Duodenal mucosa (tissue), 2 donors: ENCODE measurements around the gene NAA10.

Experiments
- H3K27ac ChIP-seq: one replicate; pipeline ENCODE4 v1.7.0; 2013; ENCODE audit warnings: low read depth, low read length
- H3K27me3 ChIP-seq, 2 donors: one replicate each; pipeline ENCODE4 v1.7.0; 2013; ENCODE audit warnings: low read length in 2 of 2, control low read depth in 1 of 2; ENCODE audit not compliant: insufficient read depth in 2 of 2, control insufficient read depth in 1 of 2
- H3K36me3 ChIP-seq, 2 donors: one replicate each; pipeline ENCODE4 v1.7.0; 2013; ENCODE audit warnings: low read length in 2 of 2, control low read depth in 1 of 2; ENCODE audit not compliant: insufficient read depth in 2 of 2, control insufficient read depth in 1 of 2
- H3K4me1 ChIP-seq, 2 donors: one replicate each; pipeline ENCODE4 v1.7.0; 2013; ENCODE audit warnings: low read length in 2 of 2, control low read depth in 1 of 2; ENCODE audit not compliant: insufficient read depth in 2 of 2, control insufficient read depth in 1 of 2
- H3K4me3 ChIP-seq, 2 donors: one replicate each; pipeline ENCODE4 v1.7.0; 2013; ENCODE audit warnings: low read length in 2 of 2, low read depth in 1 of 2
- H3K9ac ChIP-seq, 2 donors: one replicate each; pipeline ENCODE4 v1.7.0; 2013; ENCODE audit warnings: low read length in 2 of 2, low read depth in 1 of 2
- H3K9me3 ChIP-seq, 2 donors: one replicate each; pipeline ENCODE4 v1.7.0; 2013; ENCODE audit warnings: low read length in 2 of 2, control low read depth in 1 of 2; ENCODE audit not compliant: control insufficient read depth in 1 of 2

Gene NAA10

DNA sequence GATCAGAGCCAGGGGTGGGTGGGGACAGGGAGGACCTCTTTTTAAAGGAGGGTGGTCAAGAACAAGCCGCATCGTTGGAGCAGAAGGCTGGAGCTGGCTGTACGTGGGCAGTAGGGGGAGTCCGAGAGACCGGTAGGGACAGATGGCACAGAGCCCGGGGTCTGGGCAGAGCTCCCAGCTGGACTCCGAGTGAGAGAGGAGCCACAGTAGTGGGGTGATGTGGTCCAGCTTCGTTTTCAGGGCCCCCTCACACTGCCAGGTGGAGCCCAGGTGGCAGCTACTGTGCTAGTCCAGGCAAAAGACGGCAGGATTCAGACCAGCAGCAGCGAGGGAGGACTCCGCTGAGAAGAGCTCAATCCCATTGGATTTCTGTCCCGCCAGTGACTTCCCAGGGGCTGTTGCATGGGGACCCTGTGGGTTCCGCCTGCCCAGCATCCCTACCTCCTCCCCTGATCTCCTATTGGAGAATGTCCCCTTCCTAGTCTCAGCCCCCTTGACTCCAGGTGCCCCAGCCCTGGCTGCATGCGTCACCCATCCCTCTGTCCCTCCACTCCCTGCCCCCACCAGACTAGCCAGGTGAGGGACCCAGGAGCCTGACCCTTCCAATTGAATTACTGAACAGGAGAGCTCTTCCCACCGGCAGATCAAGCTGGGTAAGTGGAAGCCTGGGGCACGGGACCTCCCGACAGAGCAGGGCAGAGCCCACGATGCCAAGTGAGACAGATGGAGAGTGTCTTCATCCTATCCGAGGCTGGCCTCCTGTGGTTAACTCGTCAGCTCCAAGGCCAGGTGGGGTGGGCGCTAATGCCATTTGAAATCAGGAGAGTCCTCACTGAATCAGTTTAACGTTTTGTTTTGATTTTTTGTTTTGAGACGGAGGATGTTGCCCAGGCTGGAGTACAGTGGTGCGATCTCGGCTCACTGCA, 11.6 kb downstream of the NAA10 start:
- Histone ChIP-seq H3K36me3 (no peaks in the 10 kb centered on the region), H3K27ac (no peak overlapping the region), H3K9ac (no peak overlapping the region), H3K9me3 (no peaks in the 10 kb centered on the region), H3K4me3 (peak overlapping the region in 1 of 2 donors; percentile 35), H3K4me1 (peaks cover 23 to 29% of the 10 kb centered on the region in 2 donors), H3K27me3 (no peaks in the 10 kb centered on the region)

- H3K4me3 ChIP-seq: no peak overlapping the region
- H3K9ac ChIP-seq: no peak overlapping the region
These were observed 13.1 kb downstream of the NAA10 start for GRCh38 chrX:153921511-153922446.

GRCh38 chrX:153921070-153921469, 13.8 kb downstream of the NAA10 start:
- Histone ChIP-seq H3K27me3 (no peaks in the 10 kb centered on the region), H3K27ac (no peak overlapping the region), H3K9me3 (no peaks in the 10 kb centered on the region), H3K36me3 (peaks cover 0 to 6% of the 10 kb centered on the region in 2 donors), H3K9ac (no peak overlapping the region), H3K4me1 (peaks cover 15 to 19% of the 10 kb centered on the region in 2 donors), H3K4me3 (no peak overlapping the region)

More at GRCh38 chrX:153921511-153922446, 13.1 kb downstream of the NAA10 start:
- peaks cover 0 to 6% of the 10 kb centered on the region in 2 donors for H3K36me3 ChIP-seq
- peaks cover 15 to 21% of the 10 kb centered on the region in 2 donors for H3K4me1 ChIP-seq
- no peaks in the 10 kb centered on the region for H3K27me3 ChIP-seq
- no peak overlapping the region for H3K27ac ChIP-seq
- H3K9me3 ChIP-seq: no peaks in the 10 kb centered on the region

- Histone ChIP-seq H3K36me3 (peaks cover 0 to 6% of the 10 kb centered on the region in 2 donors), H3K4me1 (peaks cover 15 to 16% of the 10 kb centered on the region in 2 donors), H3K4me3 (no peak overlapping the region), H3K27ac (no peak overlapping the region), H3K9me3 (no peaks in the 10 kb centered on the region), H3K27me3 (no peaks in the 10 kb centered on the region), H3K9ac (no peak overlapping the region)
These were observed 14.3 kb downstream of the NAA10 start for GRCh38 chrX:153920546-153920945.

GRCh38 chrX:153919281-153919680, 15.6 kb downstream of the NAA10 start:
- no peaks in the 10 kb centered on the region for H3K9me3 ChIP-seq
- H3K4me3 ChIP-seq: no peak overlapping the region
- H3K9ac ChIP-seq: no peak overlapping the region
- H3K27me3 ChIP-seq: no peaks in the 10 kb centered on the region
- no peak overlapping the region for H3K27ac ChIP-seq
- peaks cover 4 to 15% of the 10 kb centered on the region in 2 donors for H3K4me1 ChIP-seq
- H3K36me3 ChIP-seq: peaks cover 0 to 6% of the 10 kb centered on the region in 2 donors

DNA sequence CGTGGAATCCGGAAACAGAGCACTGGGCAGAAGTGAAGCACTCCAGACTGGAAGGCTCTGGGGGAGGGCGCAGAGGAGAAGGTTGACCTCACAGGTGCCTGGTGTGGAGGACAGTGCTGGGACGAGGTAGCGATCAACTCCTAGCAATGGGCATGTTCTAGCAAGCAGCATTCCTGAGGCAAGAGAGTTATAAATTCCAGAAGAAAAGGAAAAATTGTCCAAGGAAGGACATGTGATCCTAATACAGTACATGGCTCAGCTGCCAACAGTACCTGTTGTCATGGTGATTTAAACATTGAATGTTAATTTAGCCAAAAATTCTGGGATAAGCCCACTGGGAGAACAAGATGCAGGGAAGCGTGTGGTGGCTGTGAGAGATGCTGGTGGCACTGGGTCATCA, 17.0 kb downstream of the NAA10 start:
- Histone ChIP-seq H3K27ac (no peak overlapping the region), H3K9me3 (no peaks in the 10 kb centered on the region), H3K9ac (no peak overlapping the region), H3K4me1 (peaks cover 0 to 8% of the 10 kb centered on the region in 2 donors), H3K4me3 (no peak overlapping the region), H3K36me3 (peaks cover 0 to 6% of the 10 kb centered on the region in 2 donors), H3K27me3 (no peaks in the 10 kb centered on the region)

DNA sequence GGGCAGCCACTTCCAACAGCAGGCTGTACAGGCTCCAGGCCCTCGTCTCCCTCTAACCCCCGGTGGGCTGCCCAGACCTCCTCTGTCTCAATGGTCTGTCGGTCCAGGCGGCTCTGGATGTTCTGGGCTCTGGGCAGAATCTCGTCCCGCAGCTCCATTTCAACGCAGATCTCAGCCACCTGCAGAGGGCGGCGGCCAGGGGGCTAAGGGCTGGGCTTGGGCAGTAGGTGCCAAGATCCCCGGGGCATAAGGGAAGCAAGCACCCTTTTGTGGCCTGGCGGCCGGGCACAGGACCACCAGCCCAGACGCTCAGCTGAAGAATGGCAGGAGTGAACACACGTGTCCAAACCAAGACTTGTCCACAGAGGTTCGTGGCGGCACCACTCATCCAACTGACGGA, 21.1 kb downstream of the NAA10 start:
- H3K9ac ChIP-seq: no peak overlapping the region
- H3K4me3 ChIP-seq: no peak overlapping the region
- H3K27me3 ChIP-seq: no peaks in the 10 kb centered on the region
- peaks cover 0 to 6% of the 10 kb centered on the region in 2 donors for H3K36me3 ChIP-seq
- no peaks in the 10 kb centered on the region for H3K4me1 ChIP-seq
- H3K27ac ChIP-seq: no peak overlapping the region
- H3K9me3 ChIP-seq: no peaks in the 10 kb centered on the region

- H3K9me3 ChIP-seq: no peaks in the 10 kb centered on the region
- H3K9ac ChIP-seq: no peak overlapping the region
- no peak overlapping the region for H3K4me3 ChIP-seq
- no peak overlapping the region for H3K27ac ChIP-seq
- no peaks in the 10 kb centered on the region for H3K4me1 ChIP-seq
- peaks cover 0 to 6% of the 10 kb centered on the region in 2 donors for H3K36me3 ChIP-seq
- no peaks in the 10 kb centered on the region for H3K27me3 ChIP-seq
These were observed 21.6 kb downstream of the NAA10 start for GRCh38 chrX:153913211-153913610.

DNA sequence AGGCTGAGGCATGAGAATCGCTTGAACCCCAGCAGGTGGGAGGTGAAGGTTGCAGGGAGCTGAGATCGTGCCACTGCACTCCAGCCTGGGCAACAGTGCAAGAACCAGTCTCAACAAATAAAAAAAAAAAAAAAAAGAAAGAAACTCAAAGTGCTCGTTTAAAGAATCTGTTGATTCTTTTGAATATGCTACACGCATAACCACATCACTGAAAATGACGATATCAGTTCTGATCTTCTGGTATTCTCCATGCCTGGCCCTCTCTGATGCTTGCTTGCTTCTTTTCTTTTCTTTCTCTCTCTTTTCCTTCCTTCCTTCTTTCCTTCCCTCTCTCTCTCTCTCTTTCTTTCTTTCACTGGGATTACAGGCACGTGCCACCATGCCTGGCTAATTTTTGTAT, 23.0 kb downstream of the NAA10 start:
- Histone ChIP-seq H3K27ac (no peak overlapping the region), H3K9ac (no peak overlapping the region), H3K27me3 (no peaks in the 10 kb centered on the region), H3K9me3 (no peaks in the 10 kb centered on the region), H3K4me1 (no peaks in the 10 kb centered on the region), H3K36me3 (no peaks in the 10 kb centered on the region), H3K4me3 (no peak overlapping the region)

GRCh38 chrX:153910446-153910845, 24.4 kb downstream of the NAA10 start:
- H3K9me3 ChIP-seq: no peaks in the 10 kb centered on the region
- H3K4me1 ChIP-seq: no peaks in the 10 kb centered on the region
- H3K4me3 ChIP-seq: no peak overlapping the region
- no peak overlapping the region for H3K9ac ChIP-seq
- H3K27ac ChIP-seq: no peak overlapping the region
- H3K36me3 ChIP-seq: no peaks in the 10 kb centered on the region
- no peaks in the 10 kb centered on the region for H3K27me3 ChIP-seq
